Vagina (tissue), 2 donors: ENCODE results near the gene FCN1. TPM values are rescaled to one million over a fixed set of nuclear protein-coding genes. Genes with fewer than 3 reads are reported as not detected.
"Not testable (repeated sequence)": the region's sequence is repeated elsewhere in the genome, so short reads cannot be mapped to it uniquely, and the experiment has no call there.

Source experiments
- DNase-seq, 2 donors: peaks; one replicate each; pipeline ENCODE4 v3.0.0-alpha.2; 2017; ENCODE audit errors: extremely low spot score in 2 of 2
- H3K27ac ChIP-seq: fragments of 200-600 bp; sonication (generic); one replicate; pipeline ENCODE4 v1.5.1; 2019
- H3K27me3 ChIP-seq: fragments of 200-600 bp; sonication (generic); one replicate; pipeline ENCODE4 v1.5.1; 2019
- H3K36me3 ChIP-seq, 2 donors: fragments of 200-600 bp; sonication (generic); one replicate each; pipeline ENCODE4 v1.5.1; 2017 to 2019
- H3K4me1 ChIP-seq: fragments of 200-600 bp; sonication (generic); one replicate; pipeline ENCODE4 v1.5.1; 2019
- H3K4me3 ChIP-seq, 2 donors: fragments of 200-600 bp; sonication (generic); 1 replicate in 1 of 2; 2 replicates in 1 of 2; pipeline ENCODE4 v1.5.1; 2016 to 2019
- H3K9me3 ChIP-seq: fragments of 200-600 bp; sonication (generic); one replicate; pipeline ENCODE4 v1.5.1; 2019
- POLR2A ChIP-seq, 2 donors: fragments of 450-650 bp; IDR thresholded peaks; one replicate each; pipeline ENCODE4 v1.6.1; 2017; ENCODE audit warnings: antibody characterized with exemption in 2 of 2, mild to moderate bottlenecking in 2 of 2, moderate library complexity in 2 of 2
- POLR2AphosphoS5 ChIP-seq, 2 donors: sonication (generic); formaldehyde crosslinking; IDR thresholded peaks; one replicate each; pipeline ENCODE4 v1.9.0; 2017; ENCODE audit warnings: antibody characterized with exemption in 2 of 2, mild to moderate bottlenecking in 2 of 2, low read depth in 1 of 2; ENCODE audit not compliant: insufficient read depth in 1 of 2
- intact Hi-C: fragments of 100-400 bp; cut with DNase I; formaldehyde crosslinking; loops from one replicate; pipeline ENCODE4 v1.15.1; 2023
- total RNA-seq: library from RNA; depleted of rRNA; stranded (reverse); fragments of >200 nt; gene quantifications from one replicate; pipeline ENCODE4 v1.2.3, GENCODE V29; 2016
- TF ChIP-seq, protein P1 (sequence below), 3 experiments: fragments of 450-650 bp in 2 of 3; fragments of 200-600 bp in 1 of 3; sonication (generic) in 1 of 3; IDR thresholded peaks; one replicate each; pipeline ENCODE4 v1.5.1; 2017 to 2019; ENCODE audit warnings: antibody characterized with exemption in 3 of 3, mild to moderate bottlenecking in 2 of 3, moderate library complexity in 2 of 3

FCN1 gene
- total RNA-seq, 1 donor from 2014 or later: 1.7 TPM

DNA sequence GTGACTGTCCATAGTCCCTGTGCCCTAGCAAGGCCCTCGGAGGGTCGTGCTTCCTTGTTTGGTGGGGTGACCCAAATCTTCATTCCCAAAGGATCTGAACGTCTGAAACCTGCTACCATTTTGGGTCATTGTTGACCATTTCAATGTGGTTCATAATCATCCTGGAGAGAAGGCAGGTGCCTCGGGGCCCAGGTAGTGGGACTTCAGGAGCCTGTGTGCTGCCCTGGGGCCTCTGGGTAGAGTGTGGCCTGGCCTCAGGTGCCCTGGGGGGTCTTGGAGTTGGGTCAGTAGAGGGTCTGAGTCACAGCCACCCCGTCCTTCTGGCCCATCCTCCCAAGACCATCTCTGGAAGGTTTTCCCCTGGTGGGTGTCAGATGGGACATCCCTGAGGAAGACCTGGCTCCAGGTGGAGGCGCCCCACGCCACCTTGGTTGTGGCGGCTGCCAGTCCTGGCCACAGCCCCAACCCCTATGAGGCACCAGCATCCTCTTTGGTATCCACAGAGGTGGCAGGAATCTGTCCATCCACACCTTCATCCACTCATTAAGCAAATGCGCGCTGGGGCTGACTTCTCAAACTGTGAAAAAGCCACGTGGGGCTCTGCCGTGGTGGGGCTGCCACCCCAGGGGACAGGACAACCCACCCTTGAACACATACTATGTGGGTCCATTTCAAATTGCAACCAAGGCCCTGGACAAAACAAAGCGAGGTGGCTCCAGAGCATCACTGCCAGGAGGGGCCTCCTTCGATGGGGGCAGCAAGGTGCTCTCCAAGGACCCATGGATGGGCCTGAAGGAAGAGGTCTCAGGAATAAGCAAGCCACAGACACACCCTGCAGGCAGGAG is 41.6 kb upstream of the FCN1 start:
- no peaks in the 10 kb centered on the region for H3K27me3 ChIP-seq
- H3K36me3 ChIP-seq: no peaks in the 10 kb centered on the region
- no peak for DNase-seq
- no peak overlapping the region for H3K4me3 ChIP-seq
- TF ChIP-seq POLR2A (IDR thresholded peaks at IDR 0.05): no peak
- no peaks in the 10 kb centered on the region for H3K4me1 ChIP-seq
- no peaks in the 10 kb centered on the region for H3K9me3 ChIP-seq
- H3K27ac ChIP-seq: no peak overlapping the region
- intact Hi-C loops: no loop called here

DNA sequence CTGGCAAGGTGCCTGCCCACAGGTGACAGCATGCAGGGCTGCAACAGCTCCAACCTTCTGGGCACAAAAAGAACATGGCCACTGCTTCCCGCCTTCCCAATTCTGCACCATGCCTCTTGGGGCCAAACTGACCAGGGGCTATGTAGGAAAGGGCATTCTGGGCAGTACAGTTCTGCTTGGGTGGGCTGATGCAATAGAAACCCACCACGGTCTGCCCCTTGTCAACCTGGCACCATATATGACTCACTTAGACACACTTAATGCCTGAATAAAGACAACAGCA is 40.2 kb upstream of the FCN1 start:
- no peak for DNase-seq
- TF ChIP-seq POLR2A (IDR thresholded peaks at IDR 0.05) (no peak), POLR2AphosphoS5 (IDR thresholded peaks at IDR 0.05; ENCODE audit: insufficient read depth in 1 of 2, low read depth in 1 of 2) (no peak)
- TF ChIP-seq, protein P1, sequence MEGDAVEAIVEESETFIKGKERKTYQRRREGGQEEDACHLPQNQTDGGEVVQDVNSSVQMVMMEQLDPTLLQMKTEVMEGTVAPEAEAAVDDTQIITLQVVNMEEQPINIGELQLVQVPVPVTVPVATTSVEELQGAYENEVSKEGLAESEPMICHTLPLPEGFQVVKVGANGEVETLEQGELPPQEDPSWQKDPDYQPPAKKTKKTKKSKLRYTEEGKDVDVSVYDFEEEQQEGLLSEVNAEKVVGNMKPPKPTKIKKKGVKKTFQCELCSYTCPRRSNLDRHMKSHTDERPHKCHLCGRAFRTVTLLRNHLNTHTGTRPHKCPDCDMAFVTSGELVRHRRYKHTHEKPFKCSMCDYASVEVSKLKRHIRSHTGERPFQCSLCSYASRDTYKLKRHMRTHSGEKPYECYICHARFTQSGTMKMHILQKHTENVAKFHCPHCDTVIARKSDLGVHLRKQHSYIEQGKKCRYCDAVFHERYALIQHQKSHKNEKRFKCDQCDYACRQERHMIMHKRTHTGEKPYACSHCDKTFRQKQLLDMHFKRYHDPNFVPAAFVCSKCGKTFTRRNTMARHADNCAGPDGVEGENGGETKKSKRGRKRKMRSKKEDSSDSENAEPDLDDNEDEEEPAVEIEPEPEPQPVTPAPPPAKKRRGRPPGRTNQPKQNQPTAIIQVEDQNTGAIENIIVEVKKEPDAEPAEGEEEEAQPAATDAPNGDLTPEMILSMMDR (IDR thresholded peaks at IDR 0.05): no peak
- no peaks in the 10 kb centered on the region for H3K27me3 ChIP-seq
- intact Hi-C loops: no loop called here
- H3K27ac ChIP-seq: no peak overlapping the region
- no peaks in the 10 kb centered on the region for H3K4me1 ChIP-seq
- H3K9me3 ChIP-seq: no peaks in the 10 kb centered on the region
- no peak overlapping the region for H3K4me3 ChIP-seq
- H3K36me3 ChIP-seq: no peaks in the 10 kb centered on the region

DNA sequence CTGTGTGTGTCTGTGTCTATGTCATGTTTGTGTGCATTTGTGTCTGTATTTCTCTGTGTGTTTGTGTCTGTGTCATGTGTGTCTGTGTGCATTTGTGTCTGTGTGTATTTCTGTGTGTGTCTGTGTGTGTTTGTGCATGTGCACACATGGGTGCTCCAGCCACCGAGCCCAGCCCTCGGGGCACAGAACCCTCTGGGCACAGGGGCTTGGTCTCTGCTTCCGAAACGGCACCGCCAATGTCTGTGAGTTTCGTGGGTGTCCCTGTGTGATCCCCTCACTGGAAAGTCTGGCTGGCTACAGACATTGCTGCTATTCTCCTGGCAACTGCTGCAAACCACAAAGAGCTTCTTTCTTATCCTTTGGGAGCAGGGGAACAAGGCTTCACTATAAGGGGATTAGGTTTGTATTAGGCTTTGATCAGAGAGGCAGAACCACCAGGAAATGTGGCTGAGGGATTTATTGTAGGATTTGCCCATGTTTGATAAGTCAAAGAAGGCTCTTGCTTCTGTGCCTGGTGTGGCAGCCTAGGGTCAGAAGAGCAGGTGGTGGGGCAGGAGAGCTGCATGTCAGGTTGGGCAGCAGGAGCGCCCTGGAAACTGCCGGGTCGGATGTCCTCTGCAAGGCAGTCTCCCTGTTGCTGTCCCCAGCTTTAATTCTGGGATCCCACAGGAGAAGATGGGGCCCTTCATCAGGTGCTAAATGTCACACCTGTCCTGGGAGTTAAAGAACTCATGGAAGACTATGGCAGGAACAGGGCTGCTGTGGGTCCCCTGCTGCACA is 39.6 kb upstream of the FCN1 start:
- no peak overlapping the region for H3K4me3 ChIP-seq
- intact Hi-C loops: no loop called here
- TF ChIP-seq POLR2AphosphoS5 (IDR thresholded peaks at IDR 0.05; ENCODE audit: insufficient read depth in 1 of 2, low read depth in 1 of 2) (no peak), POLR2A (IDR thresholded peaks at IDR 0.05) (no peak)
- TF ChIP-seq, protein P1 (IDR thresholded peaks at IDR 0.05): no peak
- DNase-seq: no peak
- no peaks in the 10 kb centered on the region for H3K27me3 ChIP-seq
- no peaks in the 10 kb centered on the region for H3K9me3 ChIP-seq
- H3K4me1 ChIP-seq: no peaks in the 10 kb centered on the region
- no peak overlapping the region for H3K27ac ChIP-seq
- no peaks in the 10 kb centered on the region for H3K36me3 ChIP-seq

DNA sequence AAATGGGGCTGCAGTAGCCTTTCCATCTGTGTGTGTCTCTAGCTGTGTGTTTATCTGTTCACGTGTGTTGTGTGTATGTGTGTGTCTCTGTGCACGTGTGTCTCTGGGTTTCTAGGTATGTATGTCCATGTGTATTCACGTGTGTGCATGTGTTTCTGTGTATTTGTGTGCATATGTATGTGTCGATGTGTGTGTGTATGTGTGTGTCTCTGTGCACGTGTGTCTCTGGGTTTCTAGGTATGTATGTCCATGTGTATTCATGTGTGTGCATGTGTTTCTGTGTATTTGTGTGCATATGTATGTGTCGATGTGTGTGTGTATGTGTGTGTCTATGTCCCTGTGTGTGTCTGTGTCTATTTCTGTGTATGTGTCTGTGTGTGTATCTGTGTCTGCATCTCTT is 38.7 kb upstream of the FCN1 start:
- H3K27me3 ChIP-seq, intact Hi-C loops, H3K9me3 ChIP-seq, H3K27ac ChIP-seq, H3K4me1 ChIP-seq, H3K4me3 ChIP-seq, DNase-seq, H3K36me3 ChIP-seq: not testable (repeated sequence)

DNA sequence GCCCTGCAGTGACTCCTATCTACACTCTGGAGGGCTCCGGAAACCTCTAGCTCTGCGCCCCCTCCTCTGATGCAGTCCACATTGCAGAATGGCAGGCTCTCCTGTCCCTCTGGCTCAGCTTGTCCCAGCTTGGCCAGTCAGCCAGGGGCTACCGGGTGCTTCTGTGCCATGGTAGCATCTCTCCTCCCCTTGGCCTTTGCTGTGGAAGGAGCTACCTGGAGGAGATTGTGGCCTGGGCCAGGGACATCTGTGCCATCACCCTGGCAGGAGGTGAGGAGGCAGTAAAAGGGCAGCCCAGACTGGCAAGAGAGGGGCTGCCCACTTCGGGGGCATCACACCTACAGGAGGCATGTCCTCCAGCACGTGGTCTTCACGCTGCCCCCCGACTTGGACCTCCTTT is 38.1 kb upstream of the FCN1 start:
- no peak for DNase-seq
- H3K4me3 ChIP-seq: no peak overlapping the region
- TF ChIP-seq POLR2AphosphoS5 (IDR thresholded peaks at IDR 0.05; ENCODE audit: insufficient read depth in 1 of 2, low read depth in 1 of 2) (no peak), POLR2A (IDR thresholded peaks at IDR 0.05) (no peak)
- TF ChIP-seq, protein P1 (IDR thresholded peaks at IDR 0.05): no peak
- H3K36me3 ChIP-seq: no peaks in the 10 kb centered on the region
- H3K27me3 ChIP-seq: no peaks in the 10 kb centered on the region
- intact Hi-C loops: no loop called here
- H3K27ac ChIP-seq: no peak overlapping the region
- no peaks in the 10 kb centered on the region for H3K4me1 ChIP-seq
- H3K9me3 ChIP-seq: no peaks in the 10 kb centered on the region

DNA sequence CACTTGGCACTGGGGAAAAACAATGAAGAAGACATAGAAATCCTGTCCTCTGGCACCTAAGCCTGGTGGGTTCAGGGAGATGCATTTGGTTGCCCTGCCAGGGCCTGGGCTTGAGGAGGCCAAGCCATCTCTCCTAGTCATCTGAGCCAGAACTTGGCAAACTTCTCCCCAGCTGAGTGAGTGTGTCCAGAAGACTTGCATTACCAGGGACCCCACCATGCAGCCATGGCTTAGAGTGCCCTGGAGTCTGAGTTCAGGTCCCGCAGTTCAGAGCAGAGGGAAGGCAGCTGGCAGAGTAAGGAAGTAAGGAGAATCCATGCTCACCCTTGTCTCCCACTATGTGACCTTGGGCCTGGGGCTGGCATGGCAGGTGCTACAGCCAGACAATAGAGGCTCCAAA is 37.4 kb upstream of the FCN1 start:
- Histone ChIP-seq H3K9me3 (no peaks in the 10 kb centered on the region), H3K4me1 (no peaks in the 10 kb centered on the region), H3K36me3 (no peaks in the 10 kb centered on the region), H3K27me3 (no peaks in the 10 kb centered on the region), H3K4me3 (no peak overlapping the region), H3K27ac (no peak overlapping the region)
- intact Hi-C loops: no loop called here
- TF ChIP-seq POLR2A (IDR thresholded peaks at IDR 0.05) (no peak), POLR2AphosphoS5 (IDR thresholded peaks at IDR 0.05; ENCODE audit: insufficient read depth in 1 of 2, low read depth in 1 of 2) (no peak)
- TF ChIP-seq, protein P1 (IDR thresholded peaks at IDR 0.05): no peak
- DNase-seq: no peak
